Epidermal melanocyte (primary cell): ENCODE data around the gene RAPSN.

ENCODE experiments used
- DNase-seq: peaks from one replicate; pipeline ENCODE4 v3.0.0; 2011; ENCODE audit warnings: low spot score; ENCODE audit not compliant: insufficient read length

The RAPSN gene

DNA sequence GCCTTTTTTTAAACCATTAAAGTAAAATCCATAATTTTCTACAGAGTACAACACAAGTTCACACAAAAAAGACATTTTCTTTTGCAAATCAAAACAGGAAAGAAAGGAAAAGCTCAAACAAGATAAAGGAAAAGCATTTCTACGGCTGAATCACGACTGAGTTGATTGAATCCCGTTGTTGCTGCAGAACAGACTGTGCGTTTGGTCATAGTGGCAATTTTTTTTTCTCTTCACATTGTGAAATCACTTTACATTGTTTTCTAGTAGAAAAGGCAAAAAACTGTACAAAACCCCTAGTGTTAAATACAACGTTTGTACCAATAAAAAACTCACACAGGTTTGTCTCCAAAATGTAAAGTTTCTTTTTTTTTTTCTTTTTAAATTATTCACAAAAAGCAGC is 17.3 kb upstream of the RAPSN start:
- DNase-seq = no peak

DNA sequence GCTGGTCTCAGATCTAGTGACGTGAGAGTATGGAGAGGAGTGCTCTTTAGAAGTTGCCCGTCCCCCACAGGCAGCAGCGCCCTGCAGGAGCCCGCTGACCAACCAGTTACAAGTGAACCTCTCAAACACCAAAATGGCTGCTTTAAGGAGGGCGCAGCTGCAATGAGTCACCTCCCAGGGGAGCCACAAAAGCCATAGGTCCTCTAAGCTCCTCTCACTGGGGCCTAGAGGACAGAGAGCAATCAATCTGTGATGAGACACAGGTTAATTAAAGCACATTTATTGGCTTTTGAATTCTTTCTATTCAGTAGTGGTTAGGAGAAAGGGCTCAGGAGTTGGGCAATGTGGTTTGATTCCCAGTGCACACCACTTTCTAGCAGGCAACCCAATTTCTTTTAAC is 15.5 kb upstream of the RAPSN start:
- DNase-seq = no peak

DNA sequence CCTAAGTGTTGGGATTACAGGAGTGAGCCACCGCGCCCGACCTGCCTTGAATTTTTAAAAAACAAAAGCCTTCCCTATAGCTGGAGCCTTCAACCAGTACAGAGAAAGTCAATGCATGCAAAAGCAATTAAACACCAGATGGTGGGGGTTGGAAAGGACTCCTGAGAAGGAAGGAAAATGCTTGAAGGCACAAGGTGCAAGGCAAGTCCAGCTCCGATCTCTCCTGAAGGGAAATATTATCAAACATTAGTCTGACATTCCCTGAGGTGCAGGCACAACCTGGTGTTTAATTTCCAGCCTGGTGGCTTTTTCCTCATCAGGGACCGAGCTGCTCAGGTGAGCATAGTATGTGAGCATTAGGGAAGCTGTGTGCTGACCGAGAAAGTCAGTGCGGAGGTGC is 12.9 kb upstream of the RAPSN start:
- no peak for DNase-seq

DNA sequence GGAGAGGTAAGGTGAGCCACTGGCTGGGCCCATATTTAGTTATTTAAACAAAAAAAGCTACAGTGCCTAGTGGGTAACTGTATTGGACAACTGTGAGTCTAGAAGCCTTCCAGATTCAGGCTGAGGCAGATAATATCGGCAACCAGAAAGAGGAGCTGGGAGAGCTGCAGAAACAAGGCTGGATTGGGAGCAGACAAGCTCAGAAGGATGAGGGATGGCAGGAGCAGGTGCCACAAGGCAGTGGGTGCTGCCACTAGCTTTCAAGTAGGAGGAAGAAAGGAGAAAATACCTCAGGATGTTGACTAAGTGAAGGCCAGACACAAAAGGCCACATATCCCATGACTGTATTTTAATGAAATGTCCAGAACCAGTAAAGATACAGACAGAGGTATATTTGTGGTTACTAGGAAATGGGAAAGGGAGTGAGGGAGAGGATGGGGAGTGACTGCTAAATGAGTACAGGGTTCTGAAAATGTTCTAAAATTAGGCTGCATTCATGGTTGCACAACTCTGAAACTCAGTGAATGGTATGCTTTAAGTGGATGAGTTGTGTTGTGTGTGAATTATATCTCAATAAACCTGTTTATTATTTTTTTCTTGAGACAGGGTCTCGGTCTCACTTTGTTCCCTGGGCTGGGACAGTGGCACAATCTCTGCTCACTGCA is 11.8 kb upstream of the RAPSN start:
- DNase-seq = no peak

DNA sequence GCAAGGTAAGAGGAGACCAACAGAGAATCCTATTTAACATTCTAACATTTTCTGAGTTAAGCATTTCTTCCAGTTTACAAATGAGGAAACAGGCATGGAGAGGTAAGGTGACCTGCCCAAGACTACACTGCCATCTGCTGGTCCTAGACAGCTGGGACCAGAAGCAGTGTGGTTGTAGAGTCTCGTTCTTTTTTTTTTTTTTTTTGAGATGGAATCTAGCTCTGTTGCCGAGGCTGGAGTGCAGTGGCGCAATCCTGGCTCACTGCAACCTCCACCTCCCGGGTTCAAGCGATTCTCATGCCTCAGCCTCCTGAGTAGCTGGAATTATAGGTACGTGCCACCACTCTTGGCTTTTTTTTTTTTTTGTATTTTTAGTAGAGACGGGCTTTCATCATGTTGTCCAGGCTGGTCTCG is 5.3 kb upstream of the RAPSN start:
- peak; percentile 72 for DNase-seq

DNA sequence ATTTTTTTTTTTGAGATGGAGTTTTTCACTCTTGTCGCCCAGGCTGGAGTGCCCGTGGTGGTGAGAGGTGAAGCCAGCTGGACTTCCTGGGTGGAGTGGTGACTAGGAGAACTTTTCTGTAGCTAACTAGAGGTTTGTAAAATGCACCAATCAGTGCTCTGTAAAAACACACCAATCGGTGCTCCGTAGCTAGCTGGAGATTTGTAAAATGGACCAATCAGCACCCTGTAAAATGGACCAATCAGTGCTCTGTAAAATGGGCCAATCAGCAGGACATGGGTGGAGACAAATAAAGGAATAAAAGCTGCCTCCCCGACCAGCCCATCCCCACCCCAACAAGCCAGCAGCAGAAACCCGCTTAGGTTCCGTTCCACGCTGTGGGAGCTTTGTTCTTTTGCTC is 4.4 kb upstream of the RAPSN start:
- DNase-seq = no peak

DNA sequence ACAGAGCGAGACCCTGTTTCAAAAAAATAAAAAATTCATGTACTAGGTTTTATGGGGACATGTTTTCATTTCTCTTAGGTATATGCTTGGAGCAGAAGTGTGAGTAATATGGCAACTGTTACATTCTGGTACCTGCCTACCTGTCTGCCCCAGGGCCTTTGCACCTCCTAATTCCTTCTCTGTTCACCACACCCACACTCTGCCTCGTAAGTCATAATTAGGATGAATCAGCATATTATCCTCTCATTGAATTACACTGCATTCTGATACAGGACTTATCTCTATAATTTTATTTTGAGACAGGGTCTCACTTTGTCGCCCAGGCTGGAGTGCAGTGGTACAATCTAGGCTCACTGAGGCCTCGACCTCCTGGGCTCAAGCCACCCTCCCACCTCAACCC is 3.1 kb upstream of the RAPSN start:
- DNase-seq = no peak

DNA sequence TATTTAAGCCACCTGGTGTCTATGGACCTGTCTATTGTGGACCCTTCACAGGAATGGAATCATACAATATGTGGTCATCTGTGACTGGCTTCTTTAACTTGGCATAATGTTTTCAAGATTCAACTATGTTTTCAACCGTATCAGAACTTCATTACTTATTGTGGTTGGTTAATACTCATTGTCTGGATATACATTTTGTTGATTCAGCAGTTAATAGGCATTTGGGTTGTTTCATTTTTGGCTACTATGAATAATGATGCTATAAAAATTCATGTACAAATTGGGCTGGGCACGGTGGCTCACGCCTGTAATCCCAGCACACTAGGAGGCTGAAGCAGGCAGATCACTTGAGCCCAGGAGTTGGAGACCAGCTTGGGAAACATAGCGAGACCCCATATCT is 2.5 kb upstream of the RAPSN start:
- no peak for DNase-seq

DNA sequence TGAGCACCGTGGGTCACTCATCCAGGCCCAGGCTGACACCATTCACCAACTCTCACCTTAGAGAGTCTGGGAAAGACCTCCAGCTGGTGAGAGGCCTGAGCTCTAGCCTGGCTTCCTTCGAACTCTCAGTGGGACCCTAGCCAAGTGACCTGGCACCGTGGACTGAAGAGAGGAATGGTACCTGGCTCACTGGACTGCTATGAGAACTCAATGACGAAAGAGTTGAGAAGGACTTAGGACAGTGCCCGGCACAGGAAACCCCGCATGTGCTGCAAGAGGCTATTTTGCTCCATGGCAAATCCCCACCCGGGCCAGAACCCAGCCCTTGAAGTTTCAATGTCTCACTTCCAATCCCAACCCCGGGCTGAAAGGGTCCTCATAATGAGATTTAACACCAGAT is 605 bp upstream of the RAPSN start:
- DNase-seq = no peak

DNA sequence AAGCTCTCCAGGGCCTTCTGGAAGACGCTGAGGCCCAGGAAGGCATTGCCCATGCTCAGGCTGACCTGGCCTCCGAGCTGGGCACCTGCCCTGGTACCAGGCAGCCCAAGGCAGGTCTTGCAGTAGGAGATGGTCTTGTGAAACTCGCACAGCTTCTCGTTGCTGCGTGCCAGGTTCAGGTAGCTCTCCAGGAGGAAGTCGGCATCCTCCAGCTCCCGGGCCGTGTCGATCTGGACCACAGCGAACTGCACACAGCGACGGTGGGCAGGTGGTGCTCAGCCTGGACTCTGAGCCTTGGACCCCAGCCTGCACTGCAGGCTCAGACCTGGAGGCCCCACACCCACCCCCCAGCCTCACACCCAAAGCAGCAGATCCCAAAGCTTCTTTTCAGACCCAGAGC is 1.0 kb downstream of the RAPSN start:
- no peak for DNase-seq

DNA sequence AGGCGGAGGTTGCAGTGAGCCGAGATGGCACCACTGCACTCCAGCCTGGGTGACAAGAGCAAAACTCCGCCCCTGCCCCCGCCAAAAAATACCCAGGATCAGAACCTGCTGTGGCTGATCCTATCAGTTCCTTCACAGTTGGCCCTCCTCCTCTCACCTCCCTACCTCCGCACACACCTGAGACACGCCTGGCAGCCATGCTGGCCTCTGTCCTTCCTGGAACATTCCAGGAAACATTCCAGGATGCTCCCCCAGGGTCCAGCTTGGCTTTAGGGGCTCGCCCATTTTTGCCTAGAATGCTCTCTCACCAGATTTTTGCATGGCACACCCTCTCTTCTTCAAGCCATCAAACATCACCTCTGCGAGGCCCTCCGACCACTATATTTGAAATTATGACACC is 2.1 kb downstream of the RAPSN start:
- DNase-seq = no peak

DNA sequence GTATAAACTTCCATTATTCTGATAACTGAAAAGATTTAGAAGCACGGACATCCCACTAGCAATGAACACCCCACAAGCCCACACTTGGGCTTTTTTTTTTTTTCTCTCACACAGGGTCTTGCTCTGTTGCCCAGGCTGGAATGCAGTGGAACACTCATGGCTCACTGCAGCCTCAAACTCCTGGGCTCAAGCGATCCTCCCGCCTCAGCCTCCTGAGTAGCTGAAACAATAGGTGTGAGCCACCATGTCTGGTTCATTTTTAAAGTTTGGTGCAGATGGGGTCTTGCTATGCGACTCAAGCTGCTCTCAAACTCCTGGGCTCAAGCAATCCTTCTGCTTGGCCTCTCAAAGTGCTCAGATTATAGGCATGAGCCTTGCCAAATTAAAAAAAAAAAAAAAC is 3.1 kb downstream of the RAPSN start:
- no peak for DNase-seq

DNA sequence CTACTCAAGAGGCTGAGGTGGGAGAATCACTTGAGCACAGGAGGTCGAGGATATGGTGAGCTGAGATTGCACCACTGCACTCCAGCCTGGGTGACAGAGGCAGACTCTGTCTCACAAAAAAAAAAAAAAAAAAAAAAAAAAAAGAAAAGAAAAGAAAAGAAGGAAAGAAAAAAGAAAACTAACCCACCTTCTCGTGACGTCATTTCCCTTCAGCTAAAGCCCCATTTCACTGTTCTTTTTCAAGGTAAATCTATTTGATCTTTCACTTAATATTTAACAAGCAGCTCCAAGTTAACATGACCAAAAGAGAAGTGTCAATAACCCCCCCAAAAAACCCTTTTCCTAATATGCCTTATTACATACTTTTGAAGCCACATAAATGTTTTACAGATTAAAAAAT is 5.1 kb downstream of the RAPSN start:
- DNase-seq = no peak

DNA sequence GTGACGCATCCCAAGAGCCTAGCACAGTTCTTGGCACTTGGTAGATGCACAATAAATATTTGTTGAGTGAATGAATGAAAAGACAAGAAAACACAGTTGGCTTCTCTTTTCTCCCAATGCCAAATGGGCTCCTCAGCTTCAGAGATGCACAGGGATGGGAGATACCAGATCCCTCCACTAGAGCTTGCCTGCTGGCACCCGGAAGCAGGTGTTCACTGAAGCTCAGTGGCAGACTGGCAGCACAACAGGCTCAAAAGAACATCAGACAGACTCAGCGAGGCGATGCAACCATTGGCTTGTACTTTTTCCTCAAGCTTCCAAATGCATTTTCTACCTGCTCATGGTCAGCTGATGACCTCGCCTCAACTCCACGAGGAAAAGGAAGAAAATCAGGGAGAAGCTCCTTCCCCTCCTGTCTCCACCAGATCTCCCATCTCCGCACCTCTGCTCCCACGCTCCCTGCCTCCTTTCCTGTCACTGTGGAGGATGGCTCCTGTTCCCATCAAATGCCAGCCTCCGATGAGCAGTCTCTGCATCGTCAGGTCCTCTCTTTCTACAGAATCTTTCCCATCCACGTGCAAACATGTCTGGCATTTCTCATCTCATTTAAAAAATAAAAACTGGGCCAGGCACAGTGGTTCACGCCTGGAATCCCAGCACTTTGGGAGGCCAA is 5.8 kb downstream of the RAPSN start:
- DNase-seq = no peak

DNA sequence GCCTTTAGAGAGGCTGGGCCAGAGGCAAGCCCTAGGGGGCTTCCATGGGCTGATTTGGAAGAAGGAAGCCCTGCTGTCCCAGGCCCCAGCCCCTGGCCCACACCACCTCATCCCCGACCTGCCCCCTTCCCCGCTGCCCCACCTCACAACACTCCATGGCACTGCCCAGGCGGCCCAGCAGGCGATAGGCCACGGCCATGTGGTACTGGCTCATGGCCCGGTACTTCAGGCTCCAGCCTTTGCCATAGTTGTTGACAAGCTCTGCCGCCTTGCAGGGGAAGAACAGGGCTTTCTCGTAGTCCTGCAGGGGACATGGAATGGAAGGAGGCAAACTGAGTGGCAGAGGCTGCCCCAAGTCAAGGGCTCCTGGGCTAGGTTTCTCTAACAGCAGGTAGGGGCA is 6.4 kb downstream of the RAPSN start:
- no peak for DNase-seq

DNA sequence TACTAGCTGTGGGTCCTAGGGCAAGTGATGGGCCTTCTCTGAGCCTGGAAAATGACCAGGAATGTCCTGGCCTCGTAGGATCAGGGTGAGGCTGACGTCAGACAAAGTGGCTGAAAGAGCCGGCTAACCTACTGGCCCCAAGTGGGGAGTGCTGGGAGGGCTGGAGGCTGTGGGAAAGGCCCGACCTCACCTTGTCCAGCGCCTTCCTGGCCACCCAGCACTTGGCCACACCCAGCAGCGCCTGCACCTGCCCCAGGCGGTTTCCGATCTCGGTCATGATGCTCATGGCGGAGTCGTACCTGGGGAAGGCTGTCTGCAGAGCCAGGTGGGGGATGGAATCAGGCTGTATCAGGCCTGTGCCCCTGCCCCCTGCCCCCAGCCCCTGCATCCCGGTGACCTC is 7.5 kb downstream of the RAPSN start:
- no peak for DNase-seq

DNA sequence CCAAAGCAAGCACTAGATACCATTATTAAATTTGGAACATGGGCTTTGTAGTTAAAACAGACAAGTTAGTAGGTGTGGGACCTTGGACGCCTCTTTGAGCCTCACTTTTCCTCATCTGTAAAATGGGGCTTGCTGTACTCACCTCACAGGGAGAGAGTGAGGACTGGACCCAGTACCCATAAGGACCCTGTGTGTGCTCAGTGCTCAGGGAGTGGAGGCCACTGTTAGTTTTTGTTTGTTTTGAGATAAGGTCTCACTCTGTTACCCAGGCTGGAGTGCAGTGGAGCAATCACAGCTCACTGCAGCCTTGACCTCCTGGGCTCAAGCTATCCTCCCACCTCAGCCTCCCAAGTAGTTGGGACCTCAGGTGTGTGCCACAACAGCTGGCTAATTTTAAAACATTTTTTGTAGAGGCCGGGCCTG is 8.9 kb downstream of the RAPSN start:
- DNase-seq = no peak

DNA sequence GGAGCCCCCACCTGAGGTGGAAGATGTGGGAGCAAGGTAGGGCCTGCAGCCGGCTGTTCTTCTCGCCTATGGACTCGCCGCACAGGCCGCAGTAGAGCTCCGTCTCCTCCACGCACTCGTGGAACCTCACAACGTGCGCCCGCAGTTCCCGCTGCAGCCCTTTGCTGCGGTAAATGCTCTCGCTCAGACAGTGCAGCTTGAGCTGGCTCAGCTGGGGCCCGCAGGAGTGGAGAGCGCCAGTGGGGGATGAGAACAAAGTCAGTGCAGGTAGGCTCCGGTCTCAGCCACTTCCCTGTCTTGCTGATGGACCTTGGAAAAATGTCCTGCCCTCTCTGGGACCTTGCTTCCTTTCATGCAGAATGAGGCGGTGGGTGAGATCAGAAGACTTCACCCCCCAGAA is 10.2 kb downstream of the RAPSN start:
- DNase-seq = no peak

DNA sequence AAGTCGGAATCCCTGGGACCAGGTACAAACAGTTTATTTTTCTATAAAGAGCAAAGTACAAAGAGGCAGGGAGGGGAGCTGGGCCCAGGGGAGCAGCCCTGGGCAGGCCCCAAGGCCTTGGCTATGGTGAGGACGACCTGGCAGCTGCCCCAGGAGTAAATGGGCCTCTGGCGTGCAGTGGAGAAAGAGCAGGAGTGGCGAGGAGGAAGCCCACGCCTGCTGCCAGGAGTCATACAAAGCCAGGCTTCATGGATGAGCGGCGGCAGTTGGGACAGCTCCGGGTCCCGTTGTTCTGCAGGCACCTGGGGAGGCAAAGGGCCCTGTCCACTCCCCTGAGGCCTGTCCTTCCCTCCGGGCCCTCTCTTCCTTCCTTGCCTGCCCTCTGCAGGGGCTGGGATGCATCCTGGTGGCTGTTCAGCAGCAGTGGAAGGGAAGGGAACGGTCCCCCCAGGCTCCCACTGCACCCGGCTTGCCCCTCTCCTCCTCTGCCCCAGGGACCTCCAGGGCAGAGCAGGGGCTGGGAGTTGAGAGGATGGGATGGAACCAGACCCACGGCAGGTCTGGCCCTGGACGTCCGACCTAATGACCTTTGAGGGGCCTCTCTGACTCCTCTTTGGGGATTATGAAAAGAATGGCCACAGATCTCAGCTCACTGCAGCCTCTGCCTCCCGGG is 11.1 kb downstream of the RAPSN start:
- no peak for DNase-seq

DNA sequence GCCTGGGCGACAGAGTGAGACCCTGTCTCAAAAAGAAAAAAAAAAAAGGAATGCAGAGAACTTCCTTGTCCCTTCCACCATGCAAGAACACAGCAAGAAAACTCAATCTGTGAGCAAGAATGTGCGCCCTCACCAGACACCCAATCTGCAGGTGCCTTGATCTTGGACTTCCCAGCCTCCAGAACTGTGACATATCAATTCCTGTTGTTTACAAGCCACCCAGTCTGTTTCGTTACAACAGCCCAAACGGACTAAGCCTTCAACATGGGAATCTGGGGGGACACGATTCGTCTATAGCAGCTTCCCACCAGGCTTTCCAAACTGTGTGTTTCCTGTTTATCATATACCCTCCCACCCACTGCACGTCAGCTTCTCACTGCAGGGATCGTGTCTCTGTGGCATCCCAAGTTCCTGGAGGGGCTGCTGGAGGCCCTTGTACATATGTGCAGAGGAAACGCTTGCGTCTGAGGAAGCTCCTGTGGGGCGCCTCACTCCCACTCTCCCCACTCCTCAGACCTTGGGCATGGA is 11.7 kb downstream of the RAPSN start:
- DNase-seq = no peak

DNA sequence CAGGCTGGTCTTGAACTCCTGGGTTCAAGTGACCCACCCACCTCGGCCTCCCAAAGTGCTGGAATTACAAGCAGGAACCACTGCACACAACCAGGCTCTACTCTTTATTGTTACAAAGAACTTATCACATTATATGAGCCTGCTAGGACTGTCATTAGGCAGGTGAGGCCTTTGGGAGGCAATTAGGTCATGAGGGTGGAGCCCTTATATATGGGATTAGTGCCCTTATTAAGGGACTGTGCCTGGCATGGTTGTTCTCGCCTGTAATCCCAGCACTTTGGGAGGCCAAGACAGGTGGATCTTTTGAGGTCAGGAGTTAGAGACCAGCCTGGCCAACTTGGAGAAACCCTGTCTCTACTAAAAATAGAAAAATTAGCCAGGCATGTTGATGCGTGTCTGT is 12.2 kb downstream of the RAPSN start:
- DNase-seq = no peak

DNA sequence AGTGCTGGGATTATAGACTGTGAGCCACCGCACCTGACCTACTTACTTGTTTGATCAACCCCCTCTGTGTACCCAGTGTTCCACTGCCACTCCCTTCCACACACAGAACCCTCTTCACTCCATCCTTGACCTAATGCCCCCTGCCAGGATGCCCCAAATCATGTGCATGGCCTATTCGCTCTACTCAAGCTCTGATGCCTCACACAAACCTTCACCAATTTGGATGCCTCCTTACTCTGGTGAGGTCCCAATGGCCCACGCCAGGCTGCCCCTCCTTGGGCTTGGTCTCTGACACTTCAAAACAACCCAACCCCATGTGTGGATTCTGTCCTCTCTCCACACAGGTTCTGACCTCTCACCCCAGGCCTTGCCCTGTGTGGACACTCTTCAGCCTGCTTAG is 13.2 kb downstream of the RAPSN start:
- no peak for DNase-seq
